ENCODE measurements around the gene LIN28B. TPM values are rescaled to one million over a fixed set of nuclear protein-coding genes. Genes with fewer than 3 reads are reported as not detected.

LIN28B gene, protein sequence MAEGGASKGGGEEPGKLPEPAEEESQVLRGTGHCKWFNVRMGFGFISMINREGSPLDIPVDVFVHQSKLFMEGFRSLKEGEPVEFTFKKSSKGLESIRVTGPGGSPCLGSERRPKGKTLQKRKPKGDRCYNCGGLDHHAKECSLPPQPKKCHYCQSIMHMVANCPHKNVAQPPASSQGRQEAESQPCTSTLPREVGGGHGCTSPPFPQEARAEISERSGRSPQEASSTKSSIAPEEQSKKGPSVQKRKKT
- 9.6 TPM for polyA plus RNA-seq (2012; ENCODE audit: insufficient read depth, insufficient read length, low read depth)

DNA sequence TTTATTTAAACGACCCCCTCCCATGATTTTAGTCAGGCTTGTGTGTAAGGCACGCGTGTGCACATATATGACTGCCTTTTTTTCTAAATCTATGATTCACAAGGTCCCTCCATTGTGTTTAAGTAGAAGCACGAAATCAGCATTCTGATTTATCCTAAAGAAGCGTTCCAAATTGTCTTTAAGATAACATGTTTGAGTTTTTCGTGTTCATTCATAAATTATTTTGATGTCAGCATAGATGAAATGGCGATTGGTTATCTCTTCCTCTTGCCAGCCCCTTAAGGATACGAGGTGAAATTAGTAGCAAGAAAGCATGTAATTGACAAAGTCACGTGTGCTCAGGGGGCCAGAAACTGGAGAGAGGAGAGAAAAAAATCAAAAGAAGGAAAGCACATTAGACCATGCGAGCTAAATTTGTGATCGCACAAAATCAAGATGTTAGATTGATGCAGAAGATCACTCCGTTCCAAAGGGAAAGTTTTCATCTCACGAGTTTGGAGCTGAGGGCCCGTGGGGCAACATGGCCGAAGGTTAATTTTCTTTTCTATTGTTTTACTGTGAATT lies at the start of gene LIN28B:
LIN28B (plus strand) TSS at position 377 of the 564 bp plus-strand sequence; CDS start at position 521, 144 bp downstream.
- no peak for DNase-seq
- Histone ChIP-seq H3K9me3 (no peaks in the 10 kb centered on the region), H3K27me3 (no peaks in the 10 kb centered on the region), H3K4me1 (peaks cover 2% of the 10 kb centered on the region; the same call in 1 of the 2 replicates), H3K36me3 (peaks cover 21% of the 10 kb centered on the region), H3K4me3 (ENCODE audit: low read depth, low read length) (peak within 1 kb of the TSS; percentile 96)
- no peak for TF ChIP-seq CTCF (IDR thresholded peaks at IDR 0.05; ENCODE audit: low read depth, low read length)

- DNase-seq: no peak
- Histone ChIP-seq H3K9me3 (no peaks in the 10 kb centered on the region), H3K4me1 (no peaks in the 10 kb centered on the region), H3K27me3 (no peaks in the 10 kb centered on the region), H3K36me3 (no peaks in the 10 kb centered on the region), H3K4me3 (ENCODE audit: low read depth, low read length) (no peak overlapping the region)
- no peak for TF ChIP-seq CTCF (IDR thresholded peaks at IDR 0.05; ENCODE audit: low read depth, low read length)
Observed at GRCh38 chr6:104908031-104908887, 48.6 kb upstream of the LIN28B start.

DNA sequence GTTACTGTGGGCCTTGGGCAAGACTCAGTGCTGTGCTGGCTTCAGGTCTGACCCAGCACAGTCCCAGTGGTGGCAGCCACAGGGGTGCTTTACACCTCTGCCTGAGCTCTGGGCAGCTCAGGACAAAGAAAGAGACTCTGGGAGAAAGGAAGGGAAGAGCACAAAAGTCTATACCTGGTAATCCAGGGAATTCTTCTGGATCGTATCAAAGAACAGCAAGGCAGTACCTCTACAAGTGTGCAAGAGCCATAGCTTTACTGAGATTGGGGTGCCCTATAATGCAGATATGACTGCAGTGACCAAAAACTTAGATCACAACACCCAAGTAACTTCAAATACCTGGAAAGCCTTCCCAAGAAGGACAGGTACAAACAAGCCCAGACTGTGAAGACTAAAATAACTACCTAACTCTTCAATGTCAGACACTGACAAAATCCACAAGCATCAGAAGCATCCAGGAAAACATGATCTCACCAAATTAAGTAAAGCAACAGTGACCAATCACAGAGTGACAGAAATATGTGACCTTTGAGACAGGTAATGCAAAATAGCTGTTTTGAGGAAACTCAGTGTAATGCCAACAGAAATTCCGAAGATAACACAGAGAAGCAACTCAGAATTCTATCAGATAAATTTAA lies 47.9 kb upstream of the LIN28B start:
- Histone ChIP-seq H3K4me1 (no peaks in the 10 kb centered on the region), H3K4me3 (ENCODE audit: low read depth, low read length) (no peak overlapping the region), H3K27me3 (no peaks in the 10 kb centered on the region), H3K9me3 (no peaks in the 10 kb centered on the region), H3K36me3 (no peaks in the 10 kb centered on the region)
- no peak for DNase-seq
- TF ChIP-seq CTCF (IDR thresholded peaks at IDR 0.05; ENCODE audit: low read depth, low read length): no peak

GRCh38 chr6:104921896-104922295 lies 35.0 kb upstream of the LIN28B start:
- TF ChIP-seq CTCF (IDR thresholded peaks at IDR 0.05; ENCODE audit: low read depth, low read length): no peak
- Histone ChIP-seq H3K27me3 (no peaks in the 10 kb centered on the region), H3K4me1 (no peaks in the 10 kb centered on the region), H3K36me3 (no peaks in the 10 kb centered on the region), H3K9me3 (no peaks in the 10 kb centered on the region), H3K4me3 (ENCODE audit: low read depth, low read length) (no peak overlapping the region)
- DNase-seq: no peak

DNA sequence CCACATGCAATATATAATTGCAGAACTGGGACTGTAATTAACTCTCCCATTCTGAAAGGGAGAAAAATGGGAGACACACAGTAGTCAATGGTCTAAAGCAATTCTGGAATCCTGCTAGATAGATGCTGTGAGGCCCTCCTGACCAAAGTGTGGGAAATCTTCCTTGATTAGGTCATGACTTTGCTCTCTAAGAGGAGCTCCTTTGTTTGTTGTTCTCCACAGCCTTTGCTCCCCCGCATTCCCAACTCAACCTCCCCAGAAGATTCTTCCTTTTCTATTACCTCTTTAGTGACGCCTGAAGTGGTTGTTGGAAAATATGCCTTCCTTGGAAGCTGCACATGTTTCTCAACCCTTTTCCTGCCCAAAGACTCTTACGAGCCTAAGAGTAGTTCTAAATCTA lies 28.8 kb upstream of the LIN28B start:
- Histone ChIP-seq H3K9me3 (no peaks in the 10 kb centered on the region), H3K27me3 (no peaks in the 10 kb centered on the region), H3K4me1 (no peaks in the 10 kb centered on the region), H3K36me3 (no peaks in the 10 kb centered on the region), H3K4me3 (ENCODE audit: low read depth, low read length) (no peak overlapping the region)
- no peak for TF ChIP-seq CTCF (IDR thresholded peaks at IDR 0.05; ENCODE audit: low read depth, low read length)
- DNase-seq: no peak

Data from BE2C (cell line).